CD1c-positive myeloid dendritic cell (primary cell): ENCODE results near the gene PTGER2.

Experiments
- DNase-seq: peaks from one replicate; pipeline ENCODE4 v3.0.0-alpha.2; 2016; ENCODE audit errors: extremely low spot score

PTGER2 gene

DNA sequence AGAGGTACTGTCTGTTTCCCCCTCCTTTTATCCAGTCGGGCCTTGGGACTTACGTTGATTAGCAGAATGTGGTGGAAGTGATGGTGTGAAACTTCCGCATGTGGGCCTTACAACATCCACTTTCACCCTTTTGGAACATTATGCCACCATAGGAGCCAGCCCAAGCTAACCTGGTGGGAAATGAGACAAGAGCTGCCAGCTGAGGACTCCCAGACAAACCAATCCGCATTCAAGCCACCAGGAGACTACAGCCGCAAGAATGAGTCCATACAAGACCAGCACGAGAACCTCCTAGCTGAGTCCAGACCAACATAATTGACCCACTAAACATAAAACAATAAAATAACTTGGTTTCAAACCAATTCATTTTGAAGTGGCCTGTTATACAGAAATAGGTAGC is 9.1 kb upstream of the PTGER2 start:
- DNase-seq, result no peak

DNA sequence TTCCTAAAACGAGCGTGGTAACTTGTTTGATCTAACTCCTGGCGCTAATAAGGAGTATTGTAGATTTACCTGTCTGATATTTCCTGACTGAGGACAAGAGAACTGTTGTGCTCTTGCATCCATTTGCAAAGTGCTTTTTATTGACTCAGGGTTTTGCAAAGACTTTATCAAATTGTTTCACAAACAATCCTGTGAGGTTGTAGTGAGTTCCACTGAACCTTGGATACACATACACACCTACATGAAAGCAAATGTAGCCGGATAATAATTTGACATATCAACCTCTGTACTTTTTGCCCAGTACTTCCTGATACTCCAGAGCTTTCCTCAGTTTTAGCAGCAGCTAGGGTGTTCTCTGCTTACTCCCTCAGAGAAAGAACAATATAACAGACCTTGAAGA is 6.7 kb upstream of the PTGER2 start:
- DNase-seq, result no peak

DNA sequence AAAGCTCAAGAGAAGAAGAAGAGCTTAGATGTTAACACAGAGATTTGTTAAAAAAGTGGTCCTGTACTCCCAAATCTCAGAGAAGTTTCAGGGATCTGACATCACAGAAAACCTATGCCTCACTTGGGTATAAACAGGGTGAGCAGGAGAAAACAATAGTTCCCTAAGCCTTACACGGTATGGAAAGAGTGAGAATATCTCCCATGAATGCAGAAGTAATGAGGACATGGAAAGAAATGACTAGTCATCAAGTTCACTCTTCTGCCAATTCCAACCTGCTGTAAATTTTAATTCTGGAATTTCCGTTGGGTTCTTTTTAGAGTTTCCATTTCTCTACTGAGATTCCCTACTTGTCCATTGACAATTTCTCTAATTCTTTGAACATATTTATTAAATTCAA is 6.2 kb upstream of the PTGER2 start:
- peak; percentile 78 for DNase-seq

DNA sequence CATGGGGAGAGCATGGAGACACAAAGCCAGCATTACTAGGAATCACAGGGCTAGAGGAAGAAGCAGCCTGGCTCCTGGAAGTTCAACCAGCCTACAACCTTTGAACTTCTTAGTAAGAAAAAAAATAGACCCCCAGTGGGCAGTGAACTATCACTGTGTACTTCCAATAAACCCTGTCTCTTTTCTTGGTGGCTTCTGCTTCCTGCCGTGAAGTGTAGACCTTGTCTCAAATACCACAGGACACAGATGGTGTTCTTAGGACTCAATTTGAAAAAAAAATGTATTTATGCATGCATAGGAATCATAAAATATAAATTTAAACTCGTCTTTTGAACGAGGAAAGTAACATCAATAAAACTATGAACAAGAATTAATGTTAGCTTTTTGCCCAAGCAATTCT is 3.6 kb upstream of the PTGER2 start:
- DNase-seq, result no peak

DNA sequence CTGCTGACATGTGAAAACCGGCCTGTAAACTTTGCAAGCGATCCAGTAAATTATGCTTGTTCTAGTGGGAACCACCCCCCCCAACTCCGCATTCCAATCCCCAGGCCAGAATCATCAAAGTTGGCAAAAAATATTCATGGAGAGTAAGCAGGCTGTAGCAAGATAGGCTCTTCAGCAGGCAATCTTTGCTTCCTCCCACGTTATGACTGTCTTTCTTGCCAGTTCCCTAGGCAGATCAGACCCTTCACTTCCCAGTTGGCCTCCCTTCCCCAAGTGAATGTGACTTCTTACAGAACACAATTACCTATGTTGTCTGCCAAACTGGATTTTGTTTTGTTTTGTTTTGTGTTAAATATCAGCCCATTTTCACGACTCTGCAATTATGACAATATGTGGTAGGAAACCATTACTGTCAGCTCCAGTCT is 1.2 kb upstream of the PTGER2 start:
- DNase-seq, result peak; percentile 88

DNA sequence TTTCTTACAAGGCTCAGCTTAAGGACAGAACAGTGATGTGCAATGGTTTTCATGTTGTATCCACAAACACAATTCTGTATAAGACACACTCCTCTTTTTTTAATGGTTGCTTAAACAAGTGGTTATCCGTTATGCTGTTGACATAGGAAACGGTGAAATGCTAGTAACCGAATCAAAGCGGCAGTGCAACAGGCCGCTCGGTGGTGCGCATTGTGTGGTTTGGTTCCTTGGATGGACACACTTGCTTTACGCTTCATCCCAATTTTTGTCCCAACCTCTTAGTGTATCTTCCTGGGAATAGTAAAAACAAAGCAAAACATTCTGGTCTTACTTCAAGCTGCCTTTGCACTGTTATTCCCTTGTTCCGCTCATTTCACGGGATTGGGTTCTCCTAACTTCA is 650 bp upstream of the PTGER2 start:
- peak; percentile 53 for DNase-seq

DNA sequence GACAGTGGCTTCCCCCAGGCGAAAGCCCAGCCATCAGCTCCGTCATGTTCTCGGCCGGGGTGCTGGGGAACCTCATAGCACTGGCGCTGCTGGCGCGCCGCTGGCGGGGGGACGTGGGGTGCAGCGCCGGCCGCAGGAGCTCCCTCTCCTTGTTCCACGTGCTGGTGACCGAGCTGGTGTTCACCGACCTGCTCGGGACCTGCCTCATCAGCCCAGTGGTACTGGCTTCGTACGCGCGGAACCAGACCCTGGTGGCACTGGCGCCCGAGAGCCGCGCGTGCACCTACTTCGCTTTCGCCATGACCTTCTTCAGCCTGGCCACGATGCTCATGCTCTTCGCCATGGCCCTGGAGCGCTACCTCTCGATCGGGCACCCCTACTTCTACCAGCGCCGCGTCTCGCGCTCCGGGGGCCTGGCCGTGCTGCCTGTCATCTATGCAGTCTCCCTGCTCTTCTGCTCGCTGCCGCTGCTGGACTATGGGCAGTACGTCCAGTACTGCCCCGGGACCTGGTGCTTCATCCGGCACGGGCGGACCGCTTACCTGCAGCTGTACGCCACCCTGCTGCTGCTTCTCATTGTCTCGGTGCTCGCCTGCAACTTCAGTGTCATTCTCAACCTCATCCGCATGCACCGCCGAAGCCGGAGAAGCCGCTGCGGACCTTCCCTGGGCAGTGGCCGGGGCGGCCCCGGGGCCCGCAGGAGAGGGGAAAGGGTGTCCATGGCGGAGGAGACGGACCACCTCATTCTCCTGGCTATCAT is 663 bp downstream of the PTGER2 start:
- peak; percentile 54 for DNase-seq

DNA sequence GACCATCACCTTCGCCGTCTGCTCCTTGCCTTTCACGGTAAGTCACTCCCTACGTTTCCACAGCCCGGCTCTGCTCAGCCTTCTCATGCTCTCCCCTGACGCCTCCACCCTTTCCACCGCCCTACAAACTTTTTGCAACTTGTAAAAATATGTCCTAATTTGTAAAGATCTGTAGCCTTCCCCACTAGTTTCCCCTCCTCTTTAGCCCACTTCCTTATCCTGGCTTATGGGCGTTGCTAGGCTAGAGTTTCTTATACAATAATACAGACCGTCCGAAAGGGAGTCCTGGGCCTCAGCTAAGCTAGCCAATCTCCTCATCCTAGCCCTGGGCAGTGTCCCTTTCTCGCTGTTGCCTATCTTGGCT is 1.2 kb downstream of the PTGER2 start:
- DNase-seq, result peak; percentile 86

DNA sequence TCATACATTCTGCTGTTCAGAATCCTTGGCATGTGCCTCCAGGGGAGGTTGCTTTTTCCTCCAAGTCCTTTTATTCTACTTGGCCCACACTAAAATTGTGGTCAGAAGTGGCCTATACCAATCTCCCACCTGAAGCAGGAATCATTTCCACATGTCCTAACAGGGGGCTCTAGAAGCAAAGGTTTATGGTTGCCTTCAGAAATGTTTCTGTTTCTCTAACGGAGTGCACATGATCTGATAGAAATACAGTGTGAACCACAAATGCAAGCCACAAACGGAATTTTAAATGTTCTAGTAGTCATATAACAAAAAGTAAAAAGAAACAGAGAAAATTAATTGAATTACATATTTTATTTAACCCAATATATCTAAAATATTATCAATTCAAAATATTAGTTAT is 4.0 kb downstream of the PTGER2 start:
- DNase-seq, result peak; percentile 11

DNA sequence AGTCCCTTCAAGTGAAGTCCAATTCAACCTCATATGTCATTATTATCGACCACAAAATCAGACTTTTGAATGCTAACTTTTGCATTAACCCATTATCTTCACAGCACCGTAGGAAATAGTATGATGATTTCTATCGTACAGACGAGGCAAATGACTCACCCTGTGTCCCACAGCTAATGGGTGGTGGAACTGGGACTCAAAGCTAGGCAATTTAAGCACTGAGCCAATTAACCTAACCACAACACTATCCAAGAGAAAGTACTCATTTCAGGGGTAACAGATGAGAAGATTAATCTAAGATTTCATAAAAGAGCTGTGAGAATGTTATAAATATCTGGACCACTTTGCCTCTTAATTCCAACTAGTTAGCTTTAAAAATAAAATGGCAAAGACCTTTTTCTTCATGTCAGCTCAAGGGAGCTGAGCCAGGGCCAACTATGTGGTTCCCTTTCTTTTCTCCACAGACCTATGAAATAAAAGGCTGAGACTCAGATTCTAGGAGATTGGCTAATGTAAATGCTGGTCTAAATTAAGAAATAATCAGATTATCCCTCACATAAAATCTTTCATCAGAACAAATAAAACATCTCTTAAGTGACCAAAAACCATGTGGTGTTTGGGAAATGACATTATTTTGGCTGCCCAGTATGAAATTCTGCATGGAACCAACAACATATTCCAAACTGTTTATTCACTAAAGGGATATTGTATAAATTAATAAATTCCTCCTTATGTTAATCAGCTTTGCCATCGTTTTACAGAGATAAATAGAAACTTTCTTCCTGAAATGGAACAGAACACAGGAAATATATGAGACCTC is 4.9 kb downstream of the PTGER2 start:
- no peak for DNase-seq

DNA sequence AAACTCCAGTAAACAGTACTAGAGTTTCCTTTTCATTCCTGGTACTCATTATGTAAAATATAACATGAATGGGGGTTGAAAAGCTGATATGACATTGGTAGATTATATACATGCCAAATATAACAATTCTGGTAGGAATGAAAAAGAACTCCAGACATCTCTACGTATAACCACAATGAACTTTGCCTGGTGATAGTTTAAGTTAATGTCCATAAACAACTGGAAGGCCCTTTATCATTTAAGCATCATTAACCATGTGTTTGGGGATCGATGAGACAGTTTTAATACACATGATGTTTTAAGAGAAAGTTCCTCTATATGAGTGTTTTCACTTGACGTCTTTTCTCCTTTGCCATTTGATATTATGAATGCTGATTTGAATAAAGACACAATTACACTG is 5.8 kb downstream of the PTGER2 start:
- DNase-seq, result no peak

DNA sequence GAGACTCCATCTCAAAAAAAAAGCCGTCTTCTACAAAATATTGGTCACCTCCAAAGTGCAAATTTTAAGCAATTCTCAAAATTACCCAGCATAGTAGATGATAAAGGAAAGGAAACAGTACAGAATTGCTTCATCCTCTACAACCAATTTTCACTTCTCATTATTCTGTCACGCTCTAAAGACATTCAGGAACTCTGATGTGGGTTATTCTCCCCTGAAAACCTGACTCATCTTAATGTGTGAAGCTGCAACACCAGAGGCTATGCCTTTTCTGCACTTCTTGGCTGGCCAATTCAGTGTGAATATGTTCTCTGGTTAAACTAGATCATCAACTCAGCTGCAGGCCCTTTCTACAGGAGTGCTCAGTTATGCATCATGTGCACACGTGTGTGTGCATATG is 11.0 kb downstream of the PTGER2 start:
- peak; percentile 94 for DNase-seq

DNA sequence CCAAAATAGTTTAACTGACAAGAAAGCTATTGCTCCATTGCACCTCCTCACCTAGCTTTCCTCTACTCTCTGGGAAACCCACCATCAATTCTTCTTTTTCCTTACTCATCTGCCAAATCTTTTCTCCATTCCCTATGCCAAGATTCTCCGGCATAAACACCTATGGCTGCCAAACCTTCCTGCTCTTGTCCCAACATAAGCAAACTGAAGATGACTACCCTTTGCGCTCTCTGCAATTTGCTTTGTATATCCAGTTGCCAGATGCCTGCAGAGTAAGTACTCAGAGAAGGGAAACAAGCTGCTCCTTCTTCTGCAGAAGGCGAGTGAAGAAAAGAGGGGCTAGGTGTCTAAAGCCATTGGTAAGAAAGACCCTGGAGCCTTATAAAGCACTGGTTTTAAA is 11.5 kb downstream of the PTGER2 start:
- no peak for DNase-seq

DNA sequence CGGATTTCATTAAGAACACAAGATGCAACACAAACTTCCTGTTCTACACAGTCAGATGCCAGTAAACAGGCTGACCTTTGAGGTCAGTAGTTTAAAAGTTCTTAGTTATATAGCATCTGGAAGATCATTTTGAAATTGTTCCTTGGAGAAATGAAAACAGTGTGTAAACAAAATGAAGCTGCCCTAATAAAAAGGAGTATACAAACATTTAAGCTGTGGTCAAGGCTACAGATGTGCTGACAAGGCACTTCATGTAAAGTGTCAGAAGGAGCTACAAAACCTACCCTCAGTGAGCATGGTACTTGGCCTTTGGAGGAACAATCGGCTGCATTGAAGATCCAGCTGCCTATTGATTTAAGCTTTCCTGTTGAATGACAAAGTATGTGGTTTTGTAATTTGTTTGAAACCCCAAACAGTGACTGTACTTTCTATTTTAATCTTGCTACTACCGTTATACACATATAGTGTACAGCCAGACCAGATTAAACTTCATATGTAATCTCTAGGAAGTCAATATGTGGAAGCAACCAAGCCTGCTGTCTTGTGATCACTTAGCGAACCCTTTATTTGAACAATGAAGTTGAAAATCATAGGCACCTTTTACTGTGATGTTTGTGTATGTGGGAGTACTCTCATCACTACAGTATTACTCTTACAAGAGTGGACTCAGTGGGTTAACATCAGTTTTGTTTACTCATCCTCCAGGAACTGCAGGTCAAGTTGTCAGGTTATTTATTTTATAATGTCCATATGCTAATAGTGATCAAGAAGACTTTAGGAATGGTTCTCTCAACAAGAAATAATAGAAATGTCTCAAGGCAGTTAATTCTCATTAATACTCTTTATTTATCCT is 13.5 kb downstream of the PTGER2 start:
- peak; percentile 81 for DNase-seq

DNA sequence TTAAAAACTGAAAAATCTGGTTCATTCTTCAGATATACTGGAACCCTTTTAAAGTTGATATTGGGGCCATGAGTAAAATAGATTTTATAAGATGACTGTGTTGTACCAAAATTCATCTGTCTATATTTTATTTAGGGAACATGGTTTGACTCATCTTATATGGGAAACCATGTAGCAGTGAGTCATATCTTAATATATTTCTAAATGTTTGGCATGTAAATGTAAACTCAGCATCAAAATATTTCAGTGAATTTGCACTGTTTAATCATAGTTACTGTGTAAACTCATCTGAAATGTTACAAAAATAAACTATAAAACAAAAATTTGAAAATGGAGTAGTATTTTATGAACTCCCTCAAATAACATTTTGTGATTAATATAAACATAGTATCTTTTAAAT is 14.2 kb downstream of the PTGER2 start:
- DNase-seq, result peak; percentile 68

DNA sequence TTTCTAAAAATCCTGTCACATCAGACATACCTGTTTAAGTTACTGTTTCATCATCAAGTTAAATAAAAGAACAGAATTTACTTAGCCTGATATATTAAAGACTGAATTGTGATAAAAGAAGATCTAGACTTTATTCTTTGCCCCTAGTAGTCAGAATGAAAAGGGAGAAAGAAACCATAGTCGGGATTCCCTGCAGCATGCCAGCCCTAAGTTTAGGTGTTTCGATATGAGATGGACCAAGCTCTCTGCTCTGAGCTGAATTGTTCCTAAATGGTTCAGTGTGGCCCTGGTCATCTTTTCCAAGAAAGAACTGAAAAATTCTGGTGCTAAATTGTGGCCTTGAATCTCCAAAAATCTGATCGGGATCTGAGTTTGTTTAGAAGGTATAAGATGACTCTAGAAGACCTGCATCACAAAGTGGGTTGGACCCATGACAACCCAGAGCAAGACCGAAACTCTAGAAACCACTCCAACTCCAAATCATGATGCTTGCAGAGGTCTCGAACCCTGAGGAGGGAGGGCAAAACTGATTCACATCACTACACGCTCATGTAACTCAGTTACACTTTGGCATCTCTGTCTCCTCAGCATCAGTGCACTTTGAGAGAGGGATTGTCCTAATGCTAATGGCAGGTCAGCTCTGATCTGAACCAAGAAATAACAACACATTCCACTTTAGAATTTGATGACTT is 15.7 kb downstream of the PTGER2 start:
- DNase-seq, result no peak

DNA sequence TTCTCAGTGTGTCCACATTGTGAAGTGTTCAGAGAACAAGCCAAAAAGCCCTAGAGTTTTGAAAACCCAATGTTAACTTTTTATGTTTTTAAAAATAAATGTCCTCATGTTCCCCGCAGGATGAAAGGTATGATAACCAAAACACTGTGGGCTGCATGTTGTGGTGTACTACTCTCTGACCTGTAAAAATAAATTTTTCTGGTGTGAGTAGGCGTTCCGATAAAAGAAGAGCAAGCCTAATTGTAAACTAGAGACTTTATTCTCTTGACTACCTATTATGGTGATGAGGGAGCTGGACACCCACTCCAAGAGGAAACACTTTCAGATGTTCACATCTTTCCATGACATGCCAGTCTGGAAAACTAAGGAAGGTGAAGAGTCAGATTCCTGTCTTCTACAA is 18.2 kb downstream of the PTGER2 start:
- DNase-seq, result no peak

DNA sequence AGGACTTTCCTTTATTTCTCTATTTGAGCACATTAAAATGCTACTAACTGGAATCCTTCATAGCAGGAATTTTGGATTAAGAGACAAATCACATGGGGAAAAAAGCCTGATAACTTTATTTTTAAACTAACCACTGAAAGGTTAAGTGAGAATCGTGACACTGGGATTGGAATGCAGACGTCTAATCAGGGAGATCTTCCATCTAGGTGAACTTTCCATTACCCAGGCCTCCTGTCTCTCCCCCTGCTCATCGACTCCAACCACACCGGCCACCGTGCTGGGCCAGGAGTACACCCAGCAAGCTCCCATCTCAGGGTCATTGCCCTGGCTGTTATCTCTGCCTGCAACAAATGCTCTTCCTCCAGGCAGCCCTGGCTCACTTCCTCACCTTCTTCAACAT is 19.0 kb downstream of the PTGER2 start:
- DNase-seq, result no peak

DNA sequence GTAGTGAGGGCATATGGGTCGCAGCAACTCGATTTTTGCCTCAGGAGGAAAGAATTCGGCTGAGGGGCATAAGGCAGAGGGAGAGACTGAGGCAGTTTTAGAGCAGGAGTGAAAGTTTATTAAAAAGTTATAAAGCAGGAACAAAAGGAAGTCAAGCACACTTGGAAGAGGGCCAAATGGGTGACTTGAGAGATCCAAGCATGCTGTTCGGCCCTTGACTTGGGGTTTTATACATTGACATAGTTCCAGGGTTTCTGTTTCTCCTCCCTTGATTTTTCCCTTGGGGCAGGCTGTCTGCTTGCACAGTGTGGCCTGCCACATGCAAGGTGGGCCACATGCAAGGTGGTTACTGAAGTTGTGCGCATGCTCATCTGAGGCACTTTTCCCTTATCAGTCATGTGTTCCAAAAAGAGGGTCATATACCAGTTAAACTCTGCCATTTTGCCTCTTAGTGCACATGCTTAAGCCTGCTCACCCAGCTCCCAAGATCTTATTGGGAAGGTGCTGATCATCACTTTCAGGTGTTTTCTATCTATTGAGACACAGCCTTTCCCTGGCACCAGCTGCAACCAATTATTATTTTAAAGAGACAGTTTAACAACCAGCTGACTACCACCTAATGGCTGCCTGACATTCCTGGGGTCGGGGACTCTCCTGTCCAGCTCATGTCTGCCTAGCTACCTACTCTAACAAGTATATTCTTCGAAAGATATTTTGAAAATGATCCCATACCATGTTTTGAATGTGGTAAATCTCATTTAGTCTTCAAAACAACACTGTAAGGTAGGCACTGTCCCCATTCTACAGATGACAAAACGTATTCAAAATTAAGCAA is 19.9 kb downstream of the PTGER2 start:
- DNase-seq, result no peak

DNA sequence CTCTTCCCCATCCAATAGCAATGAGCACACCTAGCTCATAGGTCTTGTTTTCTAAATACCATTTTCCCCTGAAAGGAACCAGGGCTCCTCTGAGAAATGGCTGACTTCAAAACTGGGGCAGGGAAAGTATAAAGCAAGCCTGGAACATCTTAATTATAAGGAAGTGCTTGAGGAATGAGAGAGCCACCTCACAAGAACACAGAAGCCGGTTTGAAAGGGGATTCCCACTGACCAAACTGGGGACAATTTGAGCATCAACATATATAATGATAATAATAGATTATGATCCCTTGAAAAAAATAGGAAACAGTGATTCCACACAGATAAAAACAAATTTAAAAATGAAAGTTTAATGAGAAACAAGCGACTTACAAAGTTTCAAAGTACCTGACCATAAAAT is 22.1 kb downstream of the PTGER2 start:
- DNase-seq, result no peak
